Lower leg skin (tissue), 3 donors: ENCODE data around the gene PRORP.

Experiments
- CTCF ChIP-seq, 3 donors: fragments of 450-650 bp; IDR thresholded peaks; one replicate each; pipeline ENCODE4 v1.5.1; 2016; ENCODE audit warnings: antibody characterized with exemption in 3 of 3, mild to moderate bottlenecking in 3 of 3, moderate library complexity in 2 of 3
- POLR2A ChIP-seq, 2 donors: fragments of 450-650 bp; IDR thresholded peaks; one replicate each; pipeline ENCODE4 v1.6.1; 2016 to 2017; ENCODE audit warnings: antibody characterized with exemption in 2 of 2, mild to moderate bottlenecking in 1 of 2, moderate library complexity in 1 of 2

- TF ChIP-seq POLR2A (IDR thresholded peaks at IDR 0.05): no peak
- no peak for TF ChIP-seq CTCF (IDR thresholded peaks at IDR 0.05)
Measured at GRCh38 chr14:35117112-35117511, 5.2 kb upstream of the PRORP start.
